ENCODE results near the gene MRPS2.
"Not testable (repeated sequence)": the region's sequence is repeated elsewhere in the genome, so short reads cannot be mapped to it uniquely, and the experiment has no call there.

The MRPS2 gene

GRCh38 chr9:135531096-135531495 lies 30.6 kb downstream of the MRPS2 start:
- no peak for DNase-seq (ENCODE audit: low read depth in 3 of 3)

- no peak for DNase-seq (ENCODE audit: low read depth in 3 of 3)
Measured at GRCh38 chr9:135533113-135533512, 32.6 kb downstream of the MRPS2 start.

GRCh38 chr9:135533674-135534073 lies 33.2 kb downstream of the MRPS2 start:
- no peak for DNase-seq (ENCODE audit: low read depth in 3 of 3)

- DNase-seq (ENCODE audit: low read depth in 3 of 3), result not testable (repeated sequence)
Measured at GRCh38 chr9:135534192-135534711, 33.8 kb downstream of the MRPS2 start.

GRCh38 chr9:135534826-135535225 lies 34.3 kb downstream of the MRPS2 start:
- DNase-seq (ENCODE audit: low read depth in 3 of 3), result not testable (repeated sequence)

GRCh38 chr9:135535631-135536030 lies 35.1 kb downstream of the MRPS2 start:
- not testable (repeated sequence) for DNase-seq (ENCODE audit: low read depth in 3 of 3)

- DNase-seq (ENCODE audit: low read depth in 3 of 3), result no peak
Measured at GRCh38 chr9:135536216-135536615, 35.7 kb downstream of the MRPS2 start.

- not testable (repeated sequence) for DNase-seq (ENCODE audit: low read depth in 3 of 3)
Measured at GRCh38 chr9:135543262-135543894, 42.9 kb downstream of the MRPS2 start.

- no peak for DNase-seq (ENCODE audit: low read depth in 3 of 3)
Measured at GRCh38 chr9:135544981-135545635, 44.6 kb downstream of the MRPS2 start.

- not testable (repeated sequence) for DNase-seq (ENCODE audit: low read depth in 3 of 3)
Measured at GRCh38 chr9:135545646-135546176, 45.2 kb downstream of the MRPS2 start, which contains the start of gene OBP2A. OBP2A (plus strand) TSS chr9:135546126; CDS start chr9:135546181, 55 bp downstream.

- not testable (repeated sequence) for DNase-seq (ENCODE audit: low read depth in 3 of 3)
Measured at GRCh38 chr9:135546792-135547617, 46.5 kb downstream of the MRPS2 start.

GRCh38 chr9:135547756-135548736 lies 47.6 kb downstream of the MRPS2 start:
- DNase-seq (ENCODE audit: low read depth in 3 of 3), result no peak

- DNase-seq (ENCODE audit: low read depth in 3 of 3), result not testable (repeated sequence)
Measured at GRCh38 chr9:135549478-135550343, 49.2 kb downstream of the MRPS2 start.

- no peak for DNase-seq (ENCODE audit: low read depth in 3 of 3)
Measured at GRCh38 chr9:135550344-135550918, 49.9 kb downstream of the MRPS2 start.

GRCh38 chr9:135551031-135551430 lies 50.5 kb downstream of the MRPS2 start:
- DNase-seq (ENCODE audit: low read depth in 3 of 3), result no peak

GRCh38 chr9:135551456-135551855 lies 51.0 kb downstream of the MRPS2 start:
- DNase-seq (ENCODE audit: low read depth in 3 of 3), result no peak

- DNase-seq (ENCODE audit: low read depth in 3 of 3), result no peak
Measured at GRCh38 chr9:135552021-135552697, 51.7 kb downstream of the MRPS2 start.

GRCh38 chr9:135552698-135553171 lies 52.3 kb downstream of the MRPS2 start:
- DNase-seq (ENCODE audit: low read depth in 3 of 3), result no peak

All from stimulated activated CD4-positive, alpha-beta T cell treated with anti-CD3 and anti-CD28 coated beads, TNF-alpha, amount 100 ng/mL, for 4 hours (primary cell).